SHP77 (cell line): ENCODE measurements around the gene RAB43.

Experiments used
- DNase-seq, 2 experiments: peaks; one replicate each; lab custom pipeline; 2025; lab: John Stamatoyannopoulos, UW

RAB43 gene

DNA sequence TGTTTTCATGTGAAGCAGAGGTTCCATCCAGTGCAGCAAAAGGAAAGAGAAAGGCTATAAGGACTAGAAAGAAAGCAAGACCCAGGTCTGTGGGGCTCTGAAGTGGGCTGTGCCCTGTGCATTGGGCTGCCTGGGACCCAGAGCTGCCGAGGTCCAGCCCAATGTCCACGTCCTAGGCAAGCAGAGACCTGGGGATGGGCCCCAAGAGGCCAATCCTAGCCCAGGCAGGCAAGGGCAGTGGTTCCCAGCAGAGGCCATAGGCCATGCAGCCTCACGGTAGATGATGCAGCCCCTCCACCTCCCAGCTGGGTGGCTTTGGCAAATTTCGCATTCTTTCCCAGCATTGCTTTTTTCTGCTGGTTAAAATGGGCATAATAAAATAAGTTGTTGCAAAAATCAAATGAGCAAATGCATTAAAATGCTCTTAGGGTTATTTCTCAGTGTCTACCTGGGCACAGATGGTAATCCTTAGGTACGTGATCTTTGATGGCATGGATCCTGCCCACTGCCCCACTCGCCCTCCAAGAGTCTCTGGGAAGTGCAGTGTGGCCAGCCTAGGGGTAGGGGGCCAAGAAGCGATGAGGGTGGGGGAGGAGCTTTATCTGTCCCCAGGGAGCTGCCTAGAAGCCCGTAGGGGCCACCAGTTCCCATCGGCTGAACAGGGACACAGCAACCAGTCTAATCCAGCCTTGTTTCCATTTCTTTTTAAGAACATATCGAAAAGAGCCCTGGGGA is 83.3 kb downstream of the RAB43 start:
- no peak for DNase-seq
